Spleen (tissue), 7 donors: ENCODE data around the gene PXT1.

Experiments used
- CTCF ChIP-seq, 11 experiments: fragments of 200-600 bp in 7 of 11; fragments of 450-650 bp in 4 of 11; sonication (generic) in 4 of 11; IDR thresholded peaks in 8 of 11; conservative IDR thresholded peaks in 3 of 11; 1 replicate in 7 of 11; 2 replicates in 4 of 11; pipeline versions ENCODE4 v1.4.0 to v1.8.0; 2016 to 2021; ENCODE audit warnings: antibody characterized with exemption in 11 of 11, inconsistent platforms in 4 of 11, mild to moderate bottlenecking in 1 of 11
- POLR2AphosphoS5 ChIP-seq, 3 donors: sonication (generic); formaldehyde crosslinking; IDR thresholded peaks; one replicate each; pipeline ENCODE4 v1.5.1; 2017; ENCODE audit warnings: antibody characterized with exemption in 3 of 3
- donor health status: DM: no; HTN: no; CAD: no; lungs with moderate emphysema.
- donor health status: DM: no; HTN: no; CAD: no.
- donor health status: DM: no; HTN: no; CAD: no.

DNA sequence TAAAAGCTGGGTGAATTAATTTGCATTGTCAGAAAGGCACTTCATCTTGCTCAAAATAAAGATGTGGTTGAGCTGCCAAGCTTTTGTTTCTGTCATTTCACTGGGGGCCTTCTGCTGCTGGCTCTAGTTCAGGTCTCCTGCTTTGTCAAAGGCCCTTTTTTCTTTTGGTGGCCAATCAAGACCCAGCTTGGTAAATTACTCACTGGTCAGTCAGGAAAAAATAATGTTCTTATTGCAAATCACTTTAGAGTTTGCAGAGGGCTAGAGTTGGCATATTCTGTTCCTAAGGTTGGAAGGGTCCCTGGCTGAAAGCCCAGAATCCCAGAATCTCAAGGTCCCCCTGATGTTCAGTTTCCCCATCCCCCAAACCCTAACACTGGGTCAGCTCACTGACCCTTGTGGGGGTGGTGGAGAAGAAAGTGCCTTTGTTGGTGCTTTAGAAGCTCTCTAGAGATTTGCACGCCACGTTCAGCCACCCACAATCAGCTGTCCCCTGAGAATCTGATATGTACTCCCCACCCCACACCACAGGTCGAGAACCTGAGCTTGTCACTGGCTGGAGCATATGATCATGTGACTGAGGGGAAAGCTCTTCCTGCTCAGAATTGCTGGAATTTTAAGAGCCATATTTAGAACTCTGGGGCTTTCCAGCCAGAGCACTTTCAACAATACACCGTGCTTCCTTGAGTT, 84.3 kb downstream of the PXT1 start:
- TF ChIP-seq CTCF (IDR thresholded peaks at IDR 0.05 in 8 of 11, conservative IDR thresholded peaks at IDR 0.05 in 3 of 11) (no peak), POLR2AphosphoS5 (IDR thresholded peaks at IDR 0.05) (no peak)
